ENCODE results near the gene SCUBE2. TPM values are rescaled to one million over a fixed set of nuclear protein-coding genes. Genes with fewer than 3 reads are reported as not detected.

Gene SCUBE2
- total RNA-seq, 1 donor from 2014 or later = 2.5 TPM

DNA sequence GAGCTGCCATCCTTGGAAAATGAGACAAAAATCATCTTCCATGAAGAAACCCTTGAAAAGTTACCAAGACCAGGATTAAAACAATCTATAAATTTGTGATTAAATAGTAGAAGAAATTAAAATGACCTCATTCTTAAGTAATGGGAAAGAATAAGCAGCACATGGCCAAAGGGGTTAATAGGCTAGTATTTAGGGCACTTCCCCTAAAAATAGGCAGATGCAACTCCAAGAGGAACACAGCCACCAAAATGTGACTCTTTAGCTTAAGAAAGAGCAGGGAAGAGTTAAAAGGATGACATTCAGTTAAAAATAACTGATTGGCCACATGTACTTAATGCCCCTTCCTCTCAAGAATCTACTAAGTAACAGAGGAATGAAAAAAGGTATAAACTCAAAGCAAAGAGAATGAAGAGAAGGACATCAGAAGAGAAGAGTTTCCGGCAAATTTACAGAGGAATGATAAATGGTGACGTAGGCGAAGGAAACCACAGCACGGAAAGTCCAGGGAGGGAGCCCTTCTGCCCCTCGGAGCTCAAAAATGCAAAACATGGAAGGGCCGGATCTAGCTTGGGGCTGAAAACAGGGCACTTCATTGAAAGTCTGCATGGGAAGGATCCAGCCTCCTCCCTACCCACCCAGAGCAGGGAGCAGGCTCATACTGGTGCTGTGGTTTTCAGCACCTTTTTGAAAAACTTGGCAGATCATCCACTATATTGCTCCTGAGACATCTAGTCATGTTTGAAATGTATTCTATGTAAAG, 17.8 kb downstream of the SCUBE2 start:
- H3K27me3 Mint-ChIP-seq (ENCODE audit: unreplicated experiment) = no peaks in the 10 kb centered on the region
- peaks cover 39% of the 10 kb centered on the region for H3K4me1 Mint-ChIP-seq (ENCODE audit: low read depth, unreplicated experiment)
- no peak overlapping the region for H3K27ac Mint-ChIP-seq (ENCODE audit: unreplicated experiment)
- TF ChIP-seq, protein P1, sequence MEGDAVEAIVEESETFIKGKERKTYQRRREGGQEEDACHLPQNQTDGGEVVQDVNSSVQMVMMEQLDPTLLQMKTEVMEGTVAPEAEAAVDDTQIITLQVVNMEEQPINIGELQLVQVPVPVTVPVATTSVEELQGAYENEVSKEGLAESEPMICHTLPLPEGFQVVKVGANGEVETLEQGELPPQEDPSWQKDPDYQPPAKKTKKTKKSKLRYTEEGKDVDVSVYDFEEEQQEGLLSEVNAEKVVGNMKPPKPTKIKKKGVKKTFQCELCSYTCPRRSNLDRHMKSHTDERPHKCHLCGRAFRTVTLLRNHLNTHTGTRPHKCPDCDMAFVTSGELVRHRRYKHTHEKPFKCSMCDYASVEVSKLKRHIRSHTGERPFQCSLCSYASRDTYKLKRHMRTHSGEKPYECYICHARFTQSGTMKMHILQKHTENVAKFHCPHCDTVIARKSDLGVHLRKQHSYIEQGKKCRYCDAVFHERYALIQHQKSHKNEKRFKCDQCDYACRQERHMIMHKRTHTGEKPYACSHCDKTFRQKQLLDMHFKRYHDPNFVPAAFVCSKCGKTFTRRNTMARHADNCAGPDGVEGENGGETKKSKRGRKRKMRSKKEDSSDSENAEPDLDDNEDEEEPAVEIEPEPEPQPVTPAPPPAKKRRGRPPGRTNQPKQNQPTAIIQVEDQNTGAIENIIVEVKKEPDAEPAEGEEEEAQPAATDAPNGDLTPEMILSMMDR (IDR thresholded peaks at IDR 0.05; ENCODE audit: partially characterized antibody, unreplicated experiment) = no peak
- no peak for DNase-seq
- peaks cover 4% of the 10 kb centered on the region for H3K9me3 Mint-ChIP-seq (ENCODE audit: unreplicated experiment)
- H3K36me3 Mint-ChIP-seq (ENCODE audit: unreplicated experiment) = no peaks in the 10 kb centered on the region
- no peak overlapping the region for H3K4me3 Mint-ChIP-seq (ENCODE audit: unreplicated experiment)

GRCh38 chr11:9072626-9073176, 18.7 kb downstream of the SCUBE2 start:
- DNase-seq = no peak
- no peaks in the 10 kb centered on the region for H3K27me3 Mint-ChIP-seq (ENCODE audit: unreplicated experiment)
- H3K36me3 Mint-ChIP-seq (ENCODE audit: unreplicated experiment) = no peaks in the 10 kb centered on the region
- H3K9me3 Mint-ChIP-seq (ENCODE audit: unreplicated experiment) = peaks cover 6% of the 10 kb centered on the region
- no peak overlapping the region for H3K4me3 Mint-ChIP-seq (ENCODE audit: unreplicated experiment)
- TF ChIP-seq, protein P1 (IDR thresholded peaks at IDR 0.05; ENCODE audit: partially characterized antibody, unreplicated experiment) = no peak
- H3K4me1 Mint-ChIP-seq (ENCODE audit: low read depth, unreplicated experiment) = peaks cover 35% of the 10 kb centered on the region
- H3K27ac Mint-ChIP-seq (ENCODE audit: unreplicated experiment) = no peak overlapping the region

- H3K9me3 Mint-ChIP-seq (ENCODE audit: unreplicated experiment) = peaks cover 6% of the 10 kb centered on the region
- H3K4me3 Mint-ChIP-seq (ENCODE audit: unreplicated experiment) = no peak overlapping the region
Measured at GRCh38 chr11:9071692-9072091, 19.7 kb downstream of the SCUBE2 start.

DNA sequence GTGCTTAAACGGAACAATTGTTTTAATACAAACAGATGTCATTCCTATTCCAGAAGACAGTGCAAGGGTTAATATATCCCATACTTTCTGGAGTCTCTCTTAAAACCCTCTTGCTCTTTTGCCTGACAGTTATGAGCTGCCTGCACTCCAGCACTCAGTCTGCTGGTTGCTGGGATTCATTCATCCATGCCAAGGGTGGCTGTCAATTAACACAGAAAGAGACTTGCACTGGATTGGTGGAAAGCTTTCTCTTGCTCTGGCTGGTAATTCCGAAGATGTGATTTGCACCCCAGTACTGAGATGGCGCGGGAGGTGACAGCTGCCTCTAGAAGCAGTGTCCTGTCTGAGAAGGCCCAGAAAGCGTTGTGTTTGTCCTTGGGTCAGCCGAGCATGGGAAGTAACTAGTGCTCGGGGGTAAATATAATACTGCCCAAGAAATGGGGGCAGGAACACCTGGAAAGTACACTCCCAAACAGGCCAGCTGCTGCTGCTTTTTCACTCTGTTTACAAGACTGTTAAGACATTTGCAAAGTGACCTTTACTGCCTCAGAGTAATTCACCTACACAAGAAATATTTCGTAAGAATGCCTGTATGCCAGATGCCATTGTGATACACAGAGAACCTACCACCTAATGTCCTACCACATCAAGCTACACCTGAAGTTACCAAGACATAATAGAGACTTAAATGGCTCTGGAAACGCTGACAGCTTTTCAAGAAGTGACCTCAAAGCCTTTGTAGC, 20.5 kb downstream of the SCUBE2 start:
- TF ChIP-seq, protein P1 (IDR thresholded peaks at IDR 0.05; ENCODE audit: partially characterized antibody, unreplicated experiment) = no peak
- H3K4me1 Mint-ChIP-seq (ENCODE audit: low read depth, unreplicated experiment) = peaks cover 36% of the 10 kb centered on the region
- DNase-seq = no peak
- H3K9me3 Mint-ChIP-seq (ENCODE audit: unreplicated experiment) = peaks cover 5% of the 10 kb centered on the region
- no peaks in the 10 kb centered on the region for H3K27me3 Mint-ChIP-seq (ENCODE audit: unreplicated experiment)
- no peak overlapping the region for H3K27ac Mint-ChIP-seq (ENCODE audit: unreplicated experiment)
- no peak overlapping the region for H3K4me3 Mint-ChIP-seq (ENCODE audit: unreplicated experiment)
- no peaks in the 10 kb centered on the region for H3K36me3 Mint-ChIP-seq (ENCODE audit: unreplicated experiment)

More at GRCh38 chr11:9071692-9072091, 19.7 kb downstream of the SCUBE2 start:
- H3K4me1 Mint-ChIP-seq (ENCODE audit: low read depth, unreplicated experiment) = peaks cover 33% of the 10 kb centered on the region
- DNase-seq = no peak
- H3K36me3 Mint-ChIP-seq (ENCODE audit: unreplicated experiment) = no peaks in the 10 kb centered on the region
- no peaks in the 10 kb centered on the region for H3K27me3 Mint-ChIP-seq (ENCODE audit: unreplicated experiment)
- H3K27ac Mint-ChIP-seq (ENCODE audit: unreplicated experiment) = no peak overlapping the region
- TF ChIP-seq, protein P1 (IDR thresholded peaks at IDR 0.05; ENCODE audit: partially characterized antibody, unreplicated experiment) = no peak
